MM.1S (cell line): ENCODE measurements around the gene DAB2IP.

Source experiments
- EZH2 ChIP-seq: fragments of 300-600 bp; sonication (generic); optimal IDR thresholded peaks from 2 replicates; pipeline ENCODE3; 2017; ENCODE audit warnings: low read depth, mild to moderate bottlenecking, antibody characterized with exemption, low read length, mixed read lengths
- EZH2phosphoT487 ChIP-seq: fragments of 300-600 bp; sonication (generic); IDR thresholded peaks from 2 replicates; pipeline ENCODE4 v1.6.1; 2018; ENCODE audit warnings: antibody characterized with exemption, low read length
- TF ChIP-seq, protein P1 (sequence below): fragments of 300-600 bp; sonication (generic); IDR thresholded peaks from 2 replicates; pipeline ENCODE4 v1.5.1; 2016; ENCODE audit warnings: antibody characterized with exemption, low read length, mixed read lengths

DNA sequence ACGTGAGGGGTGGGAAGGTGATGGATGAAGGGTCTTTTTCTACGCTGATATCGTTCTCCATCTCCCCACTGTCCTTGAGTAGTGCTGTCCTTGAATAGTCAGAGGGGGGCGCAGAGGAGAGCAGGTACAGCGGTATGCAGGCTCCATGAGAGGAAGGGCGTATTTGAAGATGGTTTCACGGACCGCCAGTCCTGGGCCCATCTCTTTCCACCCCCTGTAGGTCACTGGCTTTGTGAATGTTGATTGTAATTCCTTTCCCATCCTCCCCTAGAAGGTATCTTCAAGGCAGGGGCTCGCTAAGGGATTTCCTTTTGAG, 40.8 kb upstream of the DAB2IP start:
- TF ChIP-seq, protein P1, sequence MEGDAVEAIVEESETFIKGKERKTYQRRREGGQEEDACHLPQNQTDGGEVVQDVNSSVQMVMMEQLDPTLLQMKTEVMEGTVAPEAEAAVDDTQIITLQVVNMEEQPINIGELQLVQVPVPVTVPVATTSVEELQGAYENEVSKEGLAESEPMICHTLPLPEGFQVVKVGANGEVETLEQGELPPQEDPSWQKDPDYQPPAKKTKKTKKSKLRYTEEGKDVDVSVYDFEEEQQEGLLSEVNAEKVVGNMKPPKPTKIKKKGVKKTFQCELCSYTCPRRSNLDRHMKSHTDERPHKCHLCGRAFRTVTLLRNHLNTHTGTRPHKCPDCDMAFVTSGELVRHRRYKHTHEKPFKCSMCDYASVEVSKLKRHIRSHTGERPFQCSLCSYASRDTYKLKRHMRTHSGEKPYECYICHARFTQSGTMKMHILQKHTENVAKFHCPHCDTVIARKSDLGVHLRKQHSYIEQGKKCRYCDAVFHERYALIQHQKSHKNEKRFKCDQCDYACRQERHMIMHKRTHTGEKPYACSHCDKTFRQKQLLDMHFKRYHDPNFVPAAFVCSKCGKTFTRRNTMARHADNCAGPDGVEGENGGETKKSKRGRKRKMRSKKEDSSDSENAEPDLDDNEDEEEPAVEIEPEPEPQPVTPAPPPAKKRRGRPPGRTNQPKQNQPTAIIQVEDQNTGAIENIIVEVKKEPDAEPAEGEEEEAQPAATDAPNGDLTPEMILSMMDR: no peak
- TF ChIP-seq EZH2: no peak
- no peak for TF ChIP-seq EZH2phosphoT487
